Measurements from ENCODE around the gene CELF5. TPM values are rescaled to one million over a fixed set of nuclear protein-coding genes. Genes with fewer than 3 reads are reported as not detected.

Gene CELF5
- total and polyA plus RNA-seq, 10 of the 15 experiments (the other 5 are each of a cell fraction or from before 2014, with no cell fraction given): 0.01 to 0.04 TPM; not detected in 8

GRCh38 chr19:3248728-3249326 is 24.4 kb downstream of the CELF5 start:
- no peak overlapping the region for H3K27ac ChIP-seq (ENCODE audit: control insufficient read depth, insufficient read depth)
- ChIA-PET POLR2A (no interaction called here), SMC1A (ENCODE audit: uncharacterized antibody, unreplicated experiment) (no interaction called here), CTCF (interaction anchor here (0.7 kb wide), 1 partner anchor 278 kb away, joined by 3 read pairs; no protein-coding TSS in a partner anchor), RAD21 (ENCODE audit: unreplicated experiment) (no interaction called here)
- ATAC-seq (no peak), DNase-seq (ENCODE audit: low read depth, low spot score) (no peak), FAIRE-seq (no peak)
- no peak overlapping the region for H3K9ac ChIP-seq (ENCODE audit: control insufficient read depth, insufficient read depth, low read length)
- no peaks in the 10 kb centered on the region for H4K20me1 ChIP-seq (ENCODE audit: control insufficient read depth, insufficient read depth)
- H3K9me3 ChIP-seq (replicated peaks; ENCODE audit: control insufficient read depth, insufficient read depth, low read length): no peaks in the 10 kb centered on the region; the same call in 2 of the 3 replicates
- no TSS peak for BruUV-seq (replicated peaks)
- no peak overlapping the region for H3K4me2 ChIP-seq (ENCODE audit: control insufficient read depth, insufficient read depth)
- H3K4me3 ChIP-seq: no peak overlapping the region
- H2AFZ ChIP-seq (ENCODE audit: control insufficient read depth, low read depth, low read length): no peak overlapping the region
- no peaks in the 10 kb centered on the region for H3K27me3 ChIP-seq (replicated peaks in 1 of 2; ENCODE audit: control insufficient read depth in 2 of 2, insufficient read depth in 2 of 2, low read length in 1 of 2)
- 61% methylated on average over 14 of the region's 14 CpGs for WGBS (ENCODE audit: insufficient coverage, insufficient replicate concordance, low lambda C conversion rate, missing lambda C conversion rate)
- H3K36me3 ChIP-seq (ENCODE audit: control insufficient read depth in 2 of 2, insufficient read depth in 2 of 2, low read length in 1 of 2): no peaks in the 10 kb centered on the region
- no peaks in the 10 kb centered on the region for H3K4me1 ChIP-seq (ENCODE audit: control insufficient read depth, insufficient read depth, low read length)
- in situ Hi-C loops (cut with MboI): no loop called here
- H3K79me2 ChIP-seq (ENCODE audit: control insufficient read depth, insufficient read depth, low read length): no peaks in the 10 kb centered on the region
- intact Hi-C loops (cut with micrococcal nuclease; ENCODE audit: unreplicated experiment): no loop called here
- TF ChIP-seq CEBPB (IDR thresholded peaks at IDR 0.05; ENCODE audit: borderline replicate concordance in 1 of 2, low read depth in 2 of 2, low read length in 2 of 2) (no peak), MAX (IDR thresholded peaks at IDR 0.05; ENCODE audit: low read depth, low read length) (no peak), EGR1 (IDR thresholded peaks at IDR 0.05; ENCODE audit: borderline replicate concordance in 1 of 2, low read depth in 2 of 2, low read length in 2 of 2) (no peak), LARP7 (IDR thresholded peaks at IDR 0.05) (no peak), ZBTB40 (IDR thresholded peaks at IDR 0.05; ENCODE audit: borderline replicate concordance) (no peak), RBBP5 (conservative IDR thresholded peaks at IDR 0.05) (no peak), IRF5 (IDR thresholded peaks at IDR 0.05; ENCODE audit: borderline replicate concordance) (no peak), ZBTB33 (IDR thresholded peaks at IDR 0.05) (no peak), FOXM1 (IDR thresholded peaks at IDR 0.05; ENCODE audit: low read depth, low read length) (no peak), NR2F1 (conservative IDR thresholded peaks at IDR 0.05) (no peak), RCOR1 (conservative IDR thresholded peaks at IDR 0.05; ENCODE audit: low read depth, low read length) (no peak), ZNF24 (IDR thresholded peaks at IDR 0.05) (no peak), ELK1 (IDR thresholded peaks at IDR 0.05; ENCODE audit: low read depth, low read length) (no peak), TARDBP (IDR thresholded peaks at IDR 0.05; ENCODE audit: borderline replicate concordance) (no peak)
